Type B pancreatic cell (in vitro differentiated cells): ENCODE measurements around the gene FOSL2. TPM values are rescaled to one million over a fixed set of nuclear protein-coding genes. Genes with fewer than 3 reads are reported as not detected.

ENCODE experiments used
- DNase-seq: peaks from one replicate; pipeline ENCODE4 v3.0.0; 2021; ENCODE audit warnings: mixed read lengths; ENCODE audit not compliant: unreplicated experiment; ENCODE audit errors: extremely low spot score
- H3K27ac Mint-ChIP-seq: 2 replicates; pipeline ENCODE4 v1.8.0; 2021; ENCODE audit warnings: mild to moderate bottlenecking, mixed read lengths
- H3K27me3 Mint-ChIP-seq: 2 replicates; pipeline ENCODE4 v1.8.0; 2021; ENCODE audit warnings: mixed read lengths
- H3K36me3 Mint-ChIP-seq: 2 replicates; pipeline ENCODE4 v1.8.0; 2021; ENCODE audit warnings: mixed read lengths
- H3K4me1 Mint-ChIP-seq: one replicate; pipeline ENCODE4 v1.8.0; 2021; ENCODE audit warnings: mixed read lengths; ENCODE audit not compliant: unreplicated experiment
- H3K4me3 Mint-ChIP-seq: 2 replicates; pipeline ENCODE4 v1.8.0; 2021; ENCODE audit warnings: mild to moderate bottlenecking, mixed read lengths
- H3K9me3 Mint-ChIP-seq: 2 replicates; pipeline ENCODE4 v1.8.0; 2021; ENCODE audit warnings: mixed read lengths
- CTCF ChIP-seq: fragments of 200-600 bp; sonication (generic); conservative IDR thresholded peaks from 2 replicates; pipeline ENCODE4 v1.5.0; 2021; ENCODE audit warnings: antibody characterized with exemption, mild to moderate bottlenecking
- total RNA-seq: library from RNA; stranded (reverse); gene quantifications from 2 replicates; pipeline ENCODE4 v1.2.1, GENCODE V29; 2021; ENCODE audit warnings: low replicate concordance

FOSL2 gene
- total RNA-seq, 1 donor from 2014 or later, result 42.1 TPM

GRCh38 chr2:28431741-28432140, 39.1 kb downstream of the FOSL2 start:
- H3K9me3 Mint-ChIP-seq, result peaks cover 4% of the 10 kb centered on the region
- H3K4me1 Mint-ChIP-seq, result peaks cover 9% of the 10 kb centered on the region
- peaks cover 3% of the 10 kb centered on the region for H3K27me3 Mint-ChIP-seq
- no peak for DNase-seq
- no peak overlapping the region for H3K27ac Mint-ChIP-seq
- no peak overlapping the region for H3K4me3 Mint-ChIP-seq
- TF ChIP-seq CTCF, result no peak
- H3K36me3 Mint-ChIP-seq, result peaks cover 3% of the 10 kb centered on the region

GRCh38 chr2:28432362-28432761, 39.7 kb downstream of the FOSL2 start:
- H3K27ac Mint-ChIP-seq, result no peak overlapping the region
- no peak for DNase-seq
- peaks cover 4% of the 10 kb centered on the region for H3K9me3 Mint-ChIP-seq
- H3K36me3 Mint-ChIP-seq, result peaks cover 3% of the 10 kb centered on the region
- peaks cover 3% of the 10 kb centered on the region for H3K27me3 Mint-ChIP-seq
- TF ChIP-seq CTCF, result no peak
- H3K4me3 Mint-ChIP-seq, result no peak overlapping the region
- peaks cover 9% of the 10 kb centered on the region for H3K4me1 Mint-ChIP-seq

- Mint-ChIP-seq H3K36me3 (peaks cover 3% of the 10 kb centered on the region), H3K4me1 (peaks cover 10% of the 10 kb centered on the region), H3K9me3 (peaks cover 4% of the 10 kb centered on the region), H3K27me3 (peaks cover 3% of the 10 kb centered on the region), H3K27ac (no peak overlapping the region), H3K4me3 (no peak overlapping the region)
- no peak for TF ChIP-seq CTCF
- no peak for DNase-seq
Measured at GRCh38 chr2:28433215-28433614, 40.6 kb downstream of the FOSL2 start.

GRCh38 chr2:28433935-28434599, 41.4 kb downstream of the FOSL2 start:
- Mint-ChIP-seq H3K9me3 (peaks cover 4% of the 10 kb centered on the region), H3K36me3 (peaks cover 3% of the 10 kb centered on the region), H3K27ac (no peak overlapping the region), H3K4me3 (no peak overlapping the region), H3K4me1 (peaks cover 14% of the 10 kb centered on the region), H3K27me3 (peaks cover 3% of the 10 kb centered on the region)
- no peak for DNase-seq
- TF ChIP-seq CTCF, result no peak

GRCh38 chr2:28434600-28434989, 41.9 kb downstream of the FOSL2 start:
- Mint-ChIP-seq H3K27me3 (peaks cover 3% of the 10 kb centered on the region), H3K36me3 (peaks cover 3% of the 10 kb centered on the region), H3K27ac (no peak overlapping the region), H3K4me3 (no peak overlapping the region), H3K4me1 (peaks cover 14% of the 10 kb centered on the region), H3K9me3 (peaks cover 4% of the 10 kb centered on the region)
- no peak for DNase-seq
- TF ChIP-seq CTCF, result no peak
